Activated CD4-positive, CD25-positive, alpha-beta regulatory T cell treated with anti-CD3 and anti-CD28 coated beads, Interleukin-2, amount 50 U/mL, for 24 hours (primary cell): ENCODE measurements around the gene SHE.

ENCODE experiments used
- ATAC-seq, 2 donors: fragments of 150-1000 bp; cut with Tn5 transposase; one replicate each; pipeline ENCODE4 v1.10.0; 2021; ENCODE audit warnings: mild to moderate bottlenecking in 1 of 2, moderate library complexity in 1 of 2

SHE gene

GRCh38 chr1:154443274-154444013 is 58.8 kb downstream of the SHE start:
- no peak for ATAC-seq

- ATAC-seq, result no peak
Observed at GRCh38 chr1:154442006-154442740, 60.0 kb downstream of the SHE start.

- no peak for ATAC-seq
Observed at GRCh38 chr1:154441241-154441888, 60.8 kb downstream of the SHE start.

GRCh38 chr1:154440036-154440804 is 62.0 kb downstream of the SHE start:
- peak; percentile 73 to 75 for ATAC-seq

GRCh38 chr1:154436433-154436832 is 65.8 kb downstream of the SHE start:
- no peak for ATAC-seq

GRCh38 chr1:154435599-154436200 is 66.5 kb downstream of the SHE start:
- ATAC-seq, result no peak

- no peak for ATAC-seq
Observed at GRCh38 chr1:154434346-154435085, 67.7 kb downstream of the SHE start.

- ATAC-seq, result peak; percentile 27 to 40
Observed at GRCh38 chr1:154433161-154433764, 68.9 kb downstream of the SHE start.

GRCh38 chr1:154431586-154432373 is 70.4 kb downstream of the SHE start:
- peak; percentile 88 to 91 for ATAC-seq

GRCh38 chr1:154430903-154431302 is 71.3 kb downstream of the SHE start:
- ATAC-seq, result no peak

GRCh38 chr1:154429841-154430611 is 72.2 kb downstream of the SHE start:
- no peak for ATAC-seq
